ENCODE results near the gene TBX2.

The TBX2 gene

DNA sequence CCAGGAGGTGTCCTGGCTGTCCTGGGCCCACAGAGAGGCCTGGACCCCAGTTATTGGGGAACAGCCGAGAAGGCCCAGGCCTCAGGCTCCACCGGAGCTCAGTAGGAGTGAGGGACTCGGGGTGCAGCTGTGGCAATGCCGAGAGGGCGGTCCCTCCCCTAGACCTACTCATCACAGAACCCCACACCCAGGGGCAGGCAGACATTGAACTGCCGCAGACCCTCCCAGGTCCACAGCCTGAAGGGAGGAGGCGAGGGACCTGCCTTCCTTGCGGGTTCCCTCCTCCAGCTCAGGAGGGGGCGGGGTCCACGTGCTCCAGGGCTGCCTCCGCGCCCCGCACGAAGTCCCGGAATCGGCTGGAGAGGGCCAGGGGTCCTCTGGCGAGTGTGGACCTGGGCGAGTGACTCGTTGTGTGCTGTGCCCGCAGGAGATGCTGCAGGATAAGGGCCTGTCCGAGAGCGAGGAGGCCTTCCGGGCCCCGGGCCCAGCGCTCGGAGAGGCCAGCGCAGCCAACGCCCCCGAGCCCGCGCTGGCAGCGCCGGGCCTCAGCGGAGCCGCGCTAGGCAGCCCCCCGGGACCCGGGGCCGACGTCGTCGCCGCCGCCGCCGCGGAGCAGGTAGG, 56.5 kb downstream of the TBX2 start:
- DNase-seq, result no peak

- no peak for DNase-seq
Observed at GRCh38 chr17:61456688-61457225, 57.1 kb downstream of the TBX2 start.

- no peak for DNase-seq
Observed at GRCh38 chr17:61457226-61457983, 57.8 kb downstream of the TBX2 start.

DNA sequence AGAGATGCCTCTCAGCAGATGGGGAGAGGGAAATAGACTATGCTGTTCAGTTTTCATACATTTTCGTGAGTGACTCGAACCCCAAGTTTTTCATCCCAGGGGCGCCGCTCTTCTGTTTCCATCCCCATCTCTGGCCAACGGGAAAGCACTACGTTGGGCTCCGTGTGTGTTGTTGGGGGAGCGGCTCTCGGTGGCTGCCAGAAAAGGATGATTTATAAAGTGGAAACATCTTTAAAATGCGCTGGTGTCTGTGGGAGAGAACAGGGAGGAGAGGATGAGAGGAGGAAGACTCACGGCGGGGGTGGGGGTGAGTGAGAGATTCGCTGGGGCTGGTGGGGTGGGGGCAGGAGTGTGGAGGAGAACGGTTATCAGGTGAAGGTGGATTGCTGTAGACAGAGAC, 58.4 kb downstream of the TBX2 start:
- DNase-seq, result no peak

- no peak for DNase-seq
Observed at GRCh38 chr17:61458421-61459141, 58.9 kb downstream of the TBX2 start.
